Body of pancreas (tissue), 4 donors: Measurements from ENCODE around the gene DRD1.

Experiments
- POLR2A ChIP-seq, 3 donors: fragments of 450-650 bp; IDR thresholded peaks; one replicate each; pipeline ENCODE4 v1.6.1; 2016; ENCODE audit warnings: antibody characterized with exemption in 3 of 3, mild to moderate bottlenecking in 2 of 3
- TF ChIP-seq, protein P1 (sequence below), 7 experiments: fragments of 450-650 bp in 4 of 7; fragments of 200-600 bp in 3 of 7; sonication (generic) in 3 of 7; IDR thresholded peaks; one replicate each; pipeline ENCODE4 v1.5.1; 2016 to 2019; ENCODE audit warnings: antibody characterized with exemption in 7 of 7

- TF ChIP-seq, protein P1, sequence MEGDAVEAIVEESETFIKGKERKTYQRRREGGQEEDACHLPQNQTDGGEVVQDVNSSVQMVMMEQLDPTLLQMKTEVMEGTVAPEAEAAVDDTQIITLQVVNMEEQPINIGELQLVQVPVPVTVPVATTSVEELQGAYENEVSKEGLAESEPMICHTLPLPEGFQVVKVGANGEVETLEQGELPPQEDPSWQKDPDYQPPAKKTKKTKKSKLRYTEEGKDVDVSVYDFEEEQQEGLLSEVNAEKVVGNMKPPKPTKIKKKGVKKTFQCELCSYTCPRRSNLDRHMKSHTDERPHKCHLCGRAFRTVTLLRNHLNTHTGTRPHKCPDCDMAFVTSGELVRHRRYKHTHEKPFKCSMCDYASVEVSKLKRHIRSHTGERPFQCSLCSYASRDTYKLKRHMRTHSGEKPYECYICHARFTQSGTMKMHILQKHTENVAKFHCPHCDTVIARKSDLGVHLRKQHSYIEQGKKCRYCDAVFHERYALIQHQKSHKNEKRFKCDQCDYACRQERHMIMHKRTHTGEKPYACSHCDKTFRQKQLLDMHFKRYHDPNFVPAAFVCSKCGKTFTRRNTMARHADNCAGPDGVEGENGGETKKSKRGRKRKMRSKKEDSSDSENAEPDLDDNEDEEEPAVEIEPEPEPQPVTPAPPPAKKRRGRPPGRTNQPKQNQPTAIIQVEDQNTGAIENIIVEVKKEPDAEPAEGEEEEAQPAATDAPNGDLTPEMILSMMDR (IDR thresholded peaks at IDR 0.05): no peak
- no peak for TF ChIP-seq POLR2A (IDR thresholded peaks at IDR 0.05)
These were observed 53.5 kb downstream of the DRD1 start for GRCh38 chr5:175390352-175391083.
